Lower leg skin (tissue), 4 donors: ENCODE data around the gene BANF2. TPM values are rescaled to one million over a fixed set of nuclear protein-coding genes. Genes with fewer than 3 reads are reported as not detected.

Source experiments
- DNase-seq, 2 donors: peaks; one replicate each; pipeline ENCODE4 v3.0.0-alpha.2; 2019; ENCODE audit warnings: low spot score in 2 of 2
- H3K4me3 ChIP-seq: fragments of 200-600 bp; sonication (generic); 2 replicates; pipeline ENCODE4 v1.5.1; 2017; ENCODE audit warnings: mild to moderate bottlenecking, low read depth; ENCODE audit not compliant: poor library complexity, severe bottlenecking
- CTCF ChIP-seq, 3 donors: fragments of 450-650 bp; IDR thresholded peaks; one replicate each; pipeline ENCODE4 v1.5.1; 2016; ENCODE audit warnings: antibody characterized with exemption in 3 of 3, mild to moderate bottlenecking in 3 of 3, moderate library complexity in 2 of 3
- POLR2A ChIP-seq, 2 donors: fragments of 450-650 bp; IDR thresholded peaks; one replicate each; pipeline ENCODE4 v1.6.1; 2016 to 2017; ENCODE audit warnings: antibody characterized with exemption in 2 of 2, mild to moderate bottlenecking in 1 of 2, moderate library complexity in 1 of 2
- WGBS, 2 donors: methylation state at CpG; one replicate each; pipeline ENCODE4 v1.1.5; 2018; 5-methylcytosine and 5-hydroxymethylcytosine counted together
- intact Hi-C: fragments of 100-400 bp; cut with DNase I; formaldehyde crosslinking; loops from one replicate; pipeline ENCODE4 v1.15.0; 2023; ENCODE audit warnings: low total_unique reads
- total RNA-seq, 4 donors: library from RNA; depleted of rRNA; stranded (reverse); fragments of >200 nt; gene quantifications; one replicate each; pipeline ENCODE4 v1.1.0, GENCODE V29; 2016

Gene BANF2
- total RNA-seq, 4 donors from 2014 or later: not detected

GRCh38 chr20:17738154-17738553 lies 38.4 kb downstream of the BANF2 start:
- intact Hi-C loops: no loop called here
- TF ChIP-seq POLR2A (IDR thresholded peaks at IDR 0.05) (no peak), CTCF (IDR thresholded peaks at IDR 0.05) (no peak)
- DNase-seq: no peak
- 54 to 58% methylated on average over 3 of the region's 3 CpGs for WGBS, 2 donors
- no peak overlapping the region for H3K4me3 ChIP-seq

DNA sequence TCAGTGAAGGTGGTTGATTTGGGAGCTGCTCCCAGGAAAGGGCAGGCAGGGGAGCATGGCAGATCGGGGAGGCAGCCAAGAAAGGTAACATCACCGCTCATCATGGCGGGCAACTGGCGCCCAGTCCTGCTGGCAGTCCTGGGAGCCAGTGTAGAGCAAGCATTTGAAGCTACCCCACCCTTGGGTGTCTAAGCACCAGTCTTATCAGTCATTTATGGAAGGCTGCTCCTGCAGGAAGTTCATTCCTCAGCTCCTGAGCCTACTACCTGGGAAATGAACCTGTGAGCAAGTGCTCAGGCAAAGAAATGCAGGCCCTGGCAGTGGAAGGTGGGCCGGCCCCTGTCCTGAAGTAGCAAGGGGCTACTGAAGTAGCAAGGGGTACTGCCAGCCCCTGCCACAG lies 41.5 kb downstream of the BANF2 start:
- TF ChIP-seq CTCF (IDR thresholded peaks at IDR 0.05): no peak
- TF ChIP-seq POLR2A (IDR thresholded peaks at IDR 0.05): no peak
- WGBS, 2 donors: 87 to 88% methylated on average over 5 of the region's 5 CpGs

GRCh38 chr20:17742731-17743130 lies 43.0 kb downstream of the BANF2 start:
- intact Hi-C loops: no loop called here
- no peak overlapping the region for H3K4me3 ChIP-seq
- WGBS, 2 donors: 56 to 63% methylated on average over 4 of the region's 4 CpGs
- TF ChIP-seq POLR2A (IDR thresholded peaks at IDR 0.05): no peak
- TF ChIP-seq CTCF (IDR thresholded peaks at IDR 0.05): no peak
- DNase-seq: no peak

More for the DNA sequence above, 41.5 kb downstream of the BANF2 start:
- no peak for DNase-seq
- intact Hi-C loops: no loop called here
- no peak overlapping the region for H3K4me3 ChIP-seq

GRCh38 chr20:17743677-17744076 lies 43.9 kb downstream of the BANF2 start:
- no peak for DNase-seq
- no peak overlapping the region for H3K4me3 ChIP-seq
- intact Hi-C loops: no loop called here
- WGBS, 2 donors: 89 to 96% methylated on average over 6 of the region's 6 CpGs
- TF ChIP-seq CTCF (IDR thresholded peaks at IDR 0.05) (no peak), POLR2A (IDR thresholded peaks at IDR 0.05) (no peak)

DNA sequence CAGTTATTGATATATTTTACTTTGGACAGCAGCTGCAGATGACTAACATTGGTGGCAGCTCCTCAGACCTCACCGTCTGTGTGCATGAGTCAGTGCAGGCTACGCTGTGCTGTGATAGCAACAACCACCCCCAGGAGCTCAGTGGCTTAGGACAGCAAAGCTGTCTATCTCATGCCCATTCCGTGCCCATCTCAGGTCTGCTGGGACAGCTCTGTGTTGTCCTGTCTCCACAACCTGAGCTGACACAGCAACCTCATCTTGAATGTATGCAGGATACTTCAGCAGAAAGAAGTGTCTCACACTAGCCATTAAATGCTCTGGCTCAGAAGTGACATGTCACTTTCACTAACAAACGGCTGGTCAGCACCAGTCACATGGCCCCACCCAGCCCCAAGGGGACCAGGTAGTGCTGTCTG lies 47.7 kb downstream of the BANF2 start:
- intact Hi-C loops: no loop called here
- H3K4me3 ChIP-seq: no peak overlapping the region
- DNase-seq: no peak
- no peak for TF ChIP-seq POLR2A (IDR thresholded peaks at IDR 0.05)
- TF ChIP-seq CTCF (IDR thresholded peaks at IDR 0.05): no peak
- 33 to 37% methylated on average over 4 of the region's 4 CpGs for WGBS, 2 donors

GRCh38 chr20:17748279-17748678 lies 48.5 kb downstream of the BANF2 start:
- intact Hi-C loops: no loop called here
- DNase-seq: no peak
- WGBS, 2 donors: 87 to 88% methylated on average over 5 of the region's 5 CpGs
- TF ChIP-seq POLR2A (IDR thresholded peaks at IDR 0.05) (no peak), CTCF (IDR thresholded peaks at IDR 0.05) (no peak)
- H3K4me3 ChIP-seq: no peak overlapping the region
